ENCODE results near the gene SPAG8. TPM values are rescaled to one million over a fixed set of nuclear protein-coding genes. Genes with fewer than 3 reads are reported as not detected.

The SPAG8 gene
- total and polyA plus RNA-seq, 9 of the 15 experiments (the other 6 are each of a cell fraction or from before 2014, with no cell fraction given) = 0.03 to 0.47 (median 0.21) TPM

GRCh38 chr9:35814106-35814840, 2.2 kb upstream of the SPAG8 start (continued):
- TF ChIP-seq FOXK2 (conservative IDR thresholded peaks at IDR 0.05 in 1 of 2, IDR thresholded peaks at IDR 0.05 in 1 of 2; ENCODE audit: low read depth in 2 of 2) (no peak), ATF7 (IDR thresholded peaks at IDR 0.05) (peak; percentile 86), POLR3G (IDR thresholded peaks at IDR 0.05; ENCODE audit: extremely low read depth, insufficient read length, insufficient replicate concordance) (no peak), HDAC3 (IDR thresholded peaks at IDR 0.05; ENCODE audit: borderline replicate concordance, partially characterized antibody) (no peak), ZNF23 (CRISPR knock-in tag; IDR thresholded peaks at IDR 0.05) (no peak), ZNF133 (CRISPR knock-in tag; IDR thresholded peaks at IDR 0.05) (no peak), ZNF785 (CRISPR knock-in tag; IDR thresholded peaks at IDR 0.05) (no peak), RBM22 (IDR thresholded peaks at IDR 0.05; ENCODE audit: low read depth, low read length, poor library complexity, severe bottlenecking) (no peak), ID3 (CRISPR knock-in tag; IDR thresholded peaks at IDR 0.05) (no peak), ID3 (tag; IDR thresholded peaks at IDR 0.05) (no peak), RREB1 (CRISPR knock-in tag; IDR thresholded peaks at IDR 0.05) (no peak), ZC3H8 (IDR thresholded peaks at IDR 0.05) (no peak), ZNF134 (CRISPR knock-in tag; conservative IDR thresholded peaks at IDR 0.05) (no peak), ESRRB (CRISPR knock-in tag; IDR thresholded peaks at IDR 0.05; ENCODE audit: borderline replicate concordance) (no peak), ZNF778 (CRISPR knock-in tag; IDR thresholded peaks at IDR 0.05) (no peak), CREB3L1 (IDR thresholded peaks at IDR 0.05; ENCODE audit: borderline replicate concordance, low read depth) (no peak), FOSL1 (tag; conservative IDR thresholded peaks at IDR 0.05) (peak; percentile 33; the same call in 1 of the 2 replicates), FOXP1 (CRISPR knock-in tag; IDR thresholded peaks at IDR 0.05) (no peak), NR1H2 (CRISPR knock-in tag; IDR thresholded peaks at IDR 0.05) (no peak), HLTF (IDR thresholded peaks at IDR 0.05) (no peak)

Data from K562 (cell line).